Measurements from ENCODE around the gene BAIAP3.
"Not testable (repeated sequence)": the region's sequence is repeated elsewhere in the genome, so short reads cannot be mapped to it uniquely, and the experiment has no call there.

Gene BAIAP3

DNA sequence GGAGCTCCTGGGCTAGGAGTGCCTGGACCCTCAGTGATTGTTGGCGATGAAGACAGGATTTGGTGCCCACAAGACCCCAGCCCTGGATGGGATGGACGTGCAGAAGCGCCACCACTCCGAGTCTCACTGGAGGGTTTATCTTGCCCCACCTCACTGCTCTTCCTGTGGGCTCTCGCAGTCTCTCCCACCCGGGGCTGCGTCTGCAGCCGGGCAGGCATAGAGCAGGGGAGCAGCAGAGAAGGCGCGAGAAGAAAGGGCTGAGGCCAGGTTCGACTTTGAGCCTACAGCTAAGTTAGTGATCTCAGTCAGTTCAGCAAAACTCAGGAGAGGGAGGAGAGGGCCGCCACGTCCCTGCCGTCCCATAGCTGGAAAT, 17.4 kb upstream of the BAIAP3 start:
- no peak for DNase-seq (ENCODE audit: low spot score)

DNA sequence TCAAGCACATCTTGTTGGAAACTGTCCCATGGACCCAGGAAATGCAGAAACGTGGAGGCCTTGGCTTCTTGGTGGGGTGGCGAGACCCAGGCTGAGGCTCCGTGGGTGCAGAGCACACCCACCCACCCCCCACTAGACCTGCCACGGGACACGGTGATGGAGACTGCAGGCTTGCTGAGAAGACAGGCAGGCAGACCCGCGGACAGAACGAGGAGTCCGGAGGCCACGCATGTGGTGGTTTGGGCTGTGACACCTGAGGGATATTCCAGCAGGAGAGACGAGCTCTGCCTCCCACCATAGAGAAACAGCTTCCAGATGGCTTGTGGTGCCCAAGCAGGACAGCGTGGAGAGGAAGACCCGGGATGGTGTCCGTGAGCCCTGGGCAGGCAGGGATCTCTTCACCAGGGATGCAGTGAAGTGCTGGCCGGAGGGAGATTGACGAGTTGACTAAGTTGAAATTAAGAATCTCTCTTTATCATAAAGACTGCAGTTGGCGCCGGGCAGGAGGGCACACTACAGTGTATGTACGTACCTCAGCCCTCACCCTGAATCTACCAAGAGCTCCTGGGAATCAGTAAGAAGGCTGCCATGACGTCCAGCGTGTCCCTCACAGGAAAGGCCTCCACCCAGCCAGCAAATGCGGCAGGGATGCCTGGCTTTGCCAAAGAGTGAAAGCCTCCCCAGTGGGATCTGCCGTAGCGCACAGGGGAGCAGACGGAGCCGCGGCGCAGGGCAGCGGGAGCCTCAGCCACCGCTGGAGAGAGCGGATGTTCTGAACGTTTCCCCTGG, 15.8 kb upstream of the BAIAP3 start:
- no peak for DNase-seq (ENCODE audit: low spot score)

DNA sequence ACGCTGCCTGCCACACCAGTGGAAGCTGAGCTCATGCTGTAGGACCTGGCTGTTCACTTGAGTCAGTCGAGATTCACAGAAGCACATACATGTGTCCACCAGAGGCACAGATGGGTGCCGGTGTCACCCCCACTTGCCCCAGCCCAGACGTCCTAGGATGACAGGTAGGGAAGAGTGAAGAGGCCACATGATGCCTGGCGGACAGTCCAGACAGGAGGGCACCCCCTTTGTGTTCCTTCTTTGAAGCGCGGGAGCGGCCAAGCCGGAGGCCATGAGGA, 15.2 kb upstream of the BAIAP3 start:
- no peak for DNase-seq (ENCODE audit: low spot score)

DNA sequence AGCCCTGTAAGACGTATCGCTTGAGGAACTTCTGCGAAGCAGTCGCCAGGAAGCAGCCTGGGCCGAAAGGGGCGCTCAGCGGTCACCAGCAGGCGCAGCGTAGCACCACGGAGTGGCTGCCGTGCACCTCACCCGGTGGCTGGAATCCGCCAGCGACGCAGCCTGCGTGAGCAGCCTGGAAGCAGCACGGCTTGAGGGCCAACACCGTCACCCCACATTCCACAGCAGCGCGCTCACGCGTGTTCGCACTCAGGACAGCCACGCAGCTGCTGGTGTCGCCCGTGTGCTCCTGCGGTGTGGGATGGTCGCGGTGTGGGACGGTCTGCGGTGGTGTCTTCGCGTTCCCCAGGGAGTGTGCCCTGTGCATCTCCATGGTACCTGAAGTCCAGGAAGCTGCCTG, 14.4 kb upstream of the BAIAP3 start:
- DNase-seq (ENCODE audit: low spot score), result no peak

DNA sequence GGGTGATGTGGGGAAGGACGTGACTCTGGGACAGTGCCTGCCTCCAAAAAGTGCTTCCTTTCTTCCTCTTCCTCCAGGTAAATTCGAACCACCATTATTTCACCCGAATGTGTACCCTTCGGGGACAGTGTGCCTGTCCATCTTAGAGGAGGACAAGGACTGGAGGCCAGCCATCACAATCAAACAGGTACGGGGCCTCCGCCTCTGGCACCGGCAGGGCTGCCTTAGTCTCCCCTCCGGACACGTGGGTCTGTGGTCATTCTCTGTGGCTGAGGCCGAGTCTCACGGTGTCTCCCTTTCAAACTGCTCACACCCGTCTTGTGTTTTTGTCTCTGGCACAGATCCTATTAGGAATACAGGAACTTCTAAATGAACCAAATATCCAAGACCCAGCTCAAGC, 13.3 kb upstream of the BAIAP3 start:
- DNase-seq (ENCODE audit: low spot score), result no peak

DNA sequence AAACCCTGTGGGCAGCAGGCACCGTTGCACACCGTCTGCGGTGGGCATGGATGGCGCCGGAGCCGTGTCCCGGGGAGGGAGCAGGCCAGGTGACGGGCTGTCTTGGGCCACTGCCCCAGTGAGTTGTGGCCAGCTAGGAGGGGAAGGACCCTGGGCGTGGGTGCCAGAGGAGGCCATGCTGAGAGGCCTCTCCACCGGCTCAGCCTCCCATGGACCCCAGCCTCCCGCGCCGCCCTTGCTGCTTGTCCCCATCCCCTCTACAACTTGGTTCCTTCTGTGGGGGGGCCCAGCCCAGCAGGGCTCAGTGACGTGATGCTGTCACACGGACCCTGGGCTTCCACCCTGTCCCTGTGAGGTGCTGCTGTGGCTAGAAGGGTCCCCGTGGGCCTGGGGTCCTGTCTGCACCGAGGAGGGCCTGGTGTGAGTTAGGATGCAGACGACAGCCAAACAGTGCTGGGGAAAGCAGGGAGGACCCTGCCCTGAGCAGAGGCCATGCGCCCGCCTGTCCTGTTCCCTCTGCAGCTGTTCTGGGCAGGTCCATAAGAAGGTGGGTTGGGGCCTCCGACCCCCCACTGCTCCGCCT, 12.7 kb upstream of the BAIAP3 start:
- no peak for DNase-seq (ENCODE audit: low spot score)

DNA sequence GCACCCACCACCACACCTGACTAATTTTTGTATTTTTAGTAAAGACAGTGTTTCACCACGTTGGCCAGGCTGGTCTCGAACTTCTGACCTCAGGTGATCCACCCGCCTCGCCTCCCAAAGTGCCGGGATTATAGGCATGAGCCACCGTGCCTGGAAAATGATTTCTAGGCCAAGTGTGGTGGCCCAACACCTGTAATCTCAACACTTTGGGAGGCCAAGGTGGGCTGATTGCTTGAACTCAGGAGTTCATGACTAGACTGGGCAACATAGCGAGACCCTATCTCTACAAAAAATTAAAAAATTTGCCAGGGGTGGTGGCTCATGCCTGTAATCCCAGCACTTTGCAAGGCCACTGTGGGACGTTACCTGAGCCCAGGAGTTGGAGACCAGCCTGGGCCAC, 11.0 kb upstream of the BAIAP3 start:
- DNase-seq (ENCODE audit: low spot score), result no peak

DNA sequence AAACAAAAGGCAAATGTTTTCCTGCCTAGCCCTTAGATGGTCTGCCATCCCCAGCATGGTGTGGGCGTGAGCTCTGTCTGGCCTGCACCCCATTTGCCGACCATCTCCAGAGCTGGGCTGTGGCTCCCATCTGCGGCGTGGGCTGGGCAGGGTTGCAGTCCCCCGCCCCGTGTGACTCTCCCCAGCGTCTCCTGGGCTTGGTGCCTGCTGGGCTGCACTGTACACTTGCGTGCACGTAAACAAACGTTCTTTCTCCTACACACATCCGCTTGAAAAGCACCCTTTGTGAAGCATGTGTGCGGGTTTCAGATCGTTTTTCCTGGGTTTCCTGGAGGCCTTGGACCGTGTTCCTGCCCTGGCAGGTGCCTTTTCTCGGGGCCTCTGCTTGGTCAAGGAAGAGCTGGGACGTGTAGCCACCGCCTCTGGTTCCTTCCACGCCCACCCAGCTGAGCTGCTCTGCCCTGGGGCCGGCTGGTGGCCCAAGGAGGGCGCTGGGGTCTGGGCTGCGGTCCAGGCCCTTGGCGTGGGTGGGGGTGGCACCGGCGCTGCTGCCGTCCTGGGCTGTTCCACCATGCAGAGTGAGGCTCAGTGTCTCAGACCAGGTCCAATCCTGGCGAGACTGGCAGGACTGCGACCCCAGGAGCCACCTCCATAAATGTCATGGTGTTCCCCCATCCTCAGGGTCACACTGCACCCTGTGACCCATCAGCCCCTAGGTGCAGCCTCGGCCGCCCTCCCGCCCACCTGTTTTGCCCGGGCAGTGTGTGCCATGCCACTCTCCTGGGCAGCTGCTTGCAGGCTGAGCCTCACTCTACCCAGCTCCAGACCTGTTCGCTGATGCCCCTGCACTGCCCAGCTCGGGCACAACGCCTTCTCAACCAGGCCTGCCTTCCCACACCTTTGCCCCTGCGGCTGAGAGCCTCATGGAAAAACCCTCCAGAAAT, 9.9 kb upstream of the BAIAP3 start:
- DNase-seq (ENCODE audit: low spot score), result no peak

DNA sequence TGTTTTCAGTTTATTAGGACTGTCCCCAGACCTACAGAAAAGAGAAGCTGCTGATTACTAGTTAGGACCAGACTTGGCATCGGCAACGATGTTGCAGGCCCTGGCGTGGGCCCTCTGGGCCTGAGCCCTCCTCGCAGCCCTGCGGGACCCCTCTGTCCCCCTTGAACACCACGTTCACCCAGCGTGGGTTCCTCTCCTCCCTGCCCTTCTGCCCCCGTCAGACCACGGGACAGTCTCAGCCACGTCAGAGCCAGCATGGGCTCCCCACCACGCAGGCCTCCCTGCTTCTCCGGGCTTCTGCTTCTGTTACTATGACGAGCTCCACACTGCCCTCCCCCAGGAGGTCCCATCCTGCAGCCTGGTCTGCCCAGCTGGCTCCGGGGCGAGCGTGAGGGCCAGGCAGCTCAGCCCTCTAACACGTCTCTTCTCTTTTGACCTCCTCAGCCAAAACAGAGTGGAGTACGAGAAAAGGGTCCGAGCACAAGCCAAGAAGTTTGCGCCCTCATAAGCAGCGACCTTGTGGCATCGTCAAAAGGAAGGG, 9.1 kb upstream of the BAIAP3 start:
- DNase-seq (ENCODE audit: low spot score), result no peak

DNA sequence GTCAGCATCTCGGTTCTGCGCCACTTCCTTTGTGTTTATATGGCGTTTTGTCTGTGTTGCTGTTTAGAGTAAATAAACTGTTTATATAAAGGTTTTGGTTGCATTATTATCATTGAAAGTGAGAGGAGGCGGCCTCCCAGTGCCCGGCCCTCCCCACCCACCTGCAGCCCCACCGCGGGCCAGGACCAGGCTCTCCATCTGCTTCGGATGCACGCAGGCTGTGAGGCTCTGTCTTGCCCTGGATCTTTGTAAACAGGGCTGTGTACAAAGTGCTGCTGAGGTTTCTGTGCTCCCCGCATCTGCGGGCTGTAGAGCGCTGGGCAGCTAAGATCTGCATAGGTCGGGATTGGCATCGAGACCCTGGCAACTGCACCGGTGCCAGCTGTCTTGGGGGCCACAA, 8.2 kb upstream of the BAIAP3 start:
- DNase-seq (ENCODE audit: low spot score), result no peak

DNA sequence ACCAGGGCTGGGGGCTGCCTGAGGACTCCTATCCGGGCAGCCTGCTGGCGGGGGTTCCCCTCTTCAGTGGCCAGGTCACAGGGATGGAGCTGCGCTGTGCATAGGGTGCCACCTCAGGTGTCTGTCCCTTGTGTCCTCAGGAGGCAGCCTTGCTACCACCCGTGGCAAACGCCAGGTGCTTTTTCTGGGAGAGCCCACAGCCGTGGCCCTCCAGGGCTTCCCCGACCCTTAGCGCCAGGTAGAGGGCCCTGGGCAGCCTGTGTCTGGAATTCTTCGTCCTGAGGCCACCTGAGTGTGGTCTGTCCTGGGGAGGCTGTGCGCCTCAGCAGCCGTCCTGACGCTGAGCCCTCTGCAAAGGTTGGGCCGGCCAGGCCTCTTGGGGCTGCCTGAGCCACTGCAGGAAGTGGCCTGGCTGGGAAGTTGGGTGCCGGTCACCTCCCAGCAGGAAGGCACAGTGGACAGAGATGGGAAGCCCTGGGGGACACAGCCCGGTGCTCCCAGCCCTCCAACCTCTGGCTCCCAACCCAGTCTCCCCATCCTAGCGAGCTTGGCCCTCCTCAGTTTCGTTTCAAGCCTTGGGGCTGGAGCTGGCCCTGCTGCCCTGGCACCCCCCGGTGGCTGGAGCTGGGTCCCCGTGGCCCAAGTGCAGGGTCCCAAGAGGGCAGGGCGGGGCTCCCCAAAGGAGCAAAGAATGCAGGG, 7.6 kb upstream of the BAIAP3 start:
- DNase-seq (ENCODE audit: low spot score), result no peak

DNA sequence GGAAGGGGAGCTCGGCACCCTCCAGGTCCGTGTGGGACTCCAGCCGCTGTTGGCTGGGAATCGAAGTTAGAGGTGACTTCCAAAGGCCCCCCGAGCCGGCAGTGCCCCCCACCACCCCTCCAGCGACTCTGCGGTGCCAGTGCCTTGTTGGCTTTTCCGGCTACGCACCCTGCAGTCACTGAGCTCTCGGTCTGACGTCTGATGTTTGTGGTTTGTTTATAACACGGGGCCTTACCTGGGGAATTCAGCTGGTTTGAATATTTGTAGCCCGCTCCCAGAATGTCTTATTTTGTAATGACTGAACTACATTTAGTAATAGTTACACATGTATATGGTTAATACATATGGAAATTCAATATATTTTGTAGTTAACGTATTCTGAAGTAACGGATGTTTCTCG, 7.1 kb upstream of the BAIAP3 start:
- no peak for DNase-seq (ENCODE audit: low spot score)

DNA sequence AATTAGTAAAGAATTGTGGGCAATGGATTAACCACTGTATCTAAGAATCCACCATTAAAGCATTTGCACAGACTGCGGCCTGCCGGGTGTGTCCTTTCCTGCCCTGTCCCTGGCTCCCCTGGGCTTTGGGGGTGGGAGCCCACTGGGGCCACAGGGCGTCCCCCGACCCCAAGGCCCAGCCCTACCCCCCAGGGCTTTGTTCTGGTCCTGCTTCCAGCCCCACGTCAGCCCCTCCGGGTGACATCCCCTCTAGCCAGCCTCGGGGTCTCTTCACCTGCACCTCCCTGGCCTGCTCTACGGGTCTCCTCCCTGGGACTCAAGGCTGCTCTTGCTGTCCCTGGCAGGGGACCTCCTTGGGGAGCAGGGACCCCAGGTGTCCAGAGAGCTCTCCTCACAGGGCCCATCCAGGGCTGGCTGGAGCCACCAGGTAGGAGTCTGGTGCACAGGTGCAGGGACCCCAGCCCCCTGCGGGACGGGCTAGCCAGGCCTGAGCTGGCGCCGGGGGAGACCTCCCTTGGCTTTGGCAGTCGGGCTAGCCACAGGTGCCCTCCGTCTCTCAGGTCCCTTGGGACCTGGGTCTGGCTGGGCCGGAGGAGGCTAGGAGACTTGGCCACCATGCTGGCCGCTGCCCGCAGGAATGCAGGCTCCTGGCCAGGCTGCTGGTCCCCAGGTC, 6.4 kb upstream of the BAIAP3 start:
- no peak for DNase-seq (ENCODE audit: low spot score)

DNA sequence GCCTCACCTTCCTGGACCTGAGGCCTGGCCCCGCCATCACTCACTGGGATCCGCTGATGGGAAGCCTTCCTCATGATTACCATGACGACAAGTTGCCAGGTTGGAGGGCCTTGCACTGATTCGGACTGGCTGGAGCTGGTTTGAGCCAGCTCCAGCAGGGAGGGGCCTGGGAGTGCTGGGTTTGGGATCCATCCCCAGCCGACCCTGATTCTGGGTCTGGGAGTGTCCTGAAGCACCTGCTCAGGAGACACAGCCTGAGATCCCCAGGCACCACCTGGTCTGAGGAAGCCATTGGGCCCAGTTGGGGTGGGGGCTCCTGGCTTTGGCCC, 5.9 kb upstream of the BAIAP3 start:
- no peak for DNase-seq (ENCODE audit: low spot score)

DNA sequence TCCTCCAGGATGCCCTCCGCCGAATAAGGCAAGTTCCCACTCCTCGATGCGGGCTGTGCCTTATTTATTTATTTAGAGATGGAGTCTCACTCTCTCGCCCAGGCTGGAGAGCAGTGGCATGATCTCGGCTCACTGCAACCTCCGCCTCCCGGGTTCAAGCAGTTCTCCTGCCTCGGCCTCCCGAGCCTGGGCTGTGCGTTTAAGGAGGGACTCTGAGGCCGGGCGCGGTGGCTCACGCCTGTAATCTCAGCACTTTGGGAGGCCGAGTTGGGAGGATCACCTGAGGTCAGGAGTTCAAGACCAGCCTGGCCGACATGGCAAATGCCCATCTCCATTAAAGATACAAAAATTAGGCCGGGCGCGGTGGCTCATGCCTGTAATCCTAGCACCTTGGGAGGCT, 5.3 kb upstream of the BAIAP3 start:
- DNase-seq (ENCODE audit: low spot score), result not testable (repeated sequence)

DNA sequence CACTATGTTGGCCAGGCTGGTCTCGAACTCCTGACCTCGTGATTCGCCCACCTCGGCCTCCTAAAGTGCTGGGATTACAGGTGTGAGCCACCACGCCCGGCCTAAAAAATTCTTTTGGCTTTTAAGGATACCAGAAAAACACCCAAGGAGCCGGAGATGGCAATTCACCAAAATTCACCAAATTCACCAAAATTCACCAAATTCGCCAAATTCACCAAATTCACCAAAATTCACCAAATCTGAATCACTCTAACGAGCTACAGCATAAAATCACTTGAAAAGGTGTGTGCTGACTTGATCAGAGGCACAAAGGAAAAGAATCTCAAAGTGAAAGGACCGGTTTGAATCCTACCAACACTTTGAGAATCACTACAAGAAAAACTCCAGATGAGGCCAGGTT, 4.5 kb upstream of the BAIAP3 start:
- DNase-seq (ENCODE audit: low spot score), result not testable (repeated sequence)

DNA sequence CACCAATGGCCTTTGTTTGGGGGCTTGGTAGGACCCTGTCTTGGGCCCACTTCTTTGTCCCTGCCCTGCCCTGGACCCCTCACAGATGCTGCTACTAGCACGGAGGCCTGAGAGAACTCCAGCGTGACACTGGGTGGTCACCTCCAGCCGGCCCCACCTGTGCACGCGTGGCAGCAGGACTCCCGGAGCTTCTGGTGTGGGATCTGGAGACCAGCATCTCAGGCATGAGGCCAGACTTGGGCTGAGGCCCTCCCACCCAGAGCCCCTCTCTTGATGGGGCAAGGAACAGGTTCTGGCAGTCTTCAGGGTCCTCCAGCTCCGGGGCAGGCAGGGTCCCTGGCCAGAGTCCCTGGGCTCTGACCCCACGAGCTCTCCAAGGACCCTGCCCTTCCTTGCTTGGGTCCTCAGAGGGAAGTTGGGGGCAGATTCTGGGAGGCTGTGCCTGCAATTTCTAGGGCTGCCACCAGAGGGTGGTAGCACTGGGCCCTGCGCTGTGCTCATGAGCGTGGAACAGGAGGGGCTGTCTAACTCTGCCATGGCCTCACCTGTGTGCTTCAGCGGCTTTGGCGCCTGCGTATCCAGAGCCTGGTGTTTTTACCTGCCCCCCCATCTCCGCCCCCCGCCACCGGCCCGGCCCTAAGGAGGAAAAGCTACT, 3.1 kb upstream of the BAIAP3 start:
- no peak for DNase-seq (ENCODE audit: low spot score)

DNA sequence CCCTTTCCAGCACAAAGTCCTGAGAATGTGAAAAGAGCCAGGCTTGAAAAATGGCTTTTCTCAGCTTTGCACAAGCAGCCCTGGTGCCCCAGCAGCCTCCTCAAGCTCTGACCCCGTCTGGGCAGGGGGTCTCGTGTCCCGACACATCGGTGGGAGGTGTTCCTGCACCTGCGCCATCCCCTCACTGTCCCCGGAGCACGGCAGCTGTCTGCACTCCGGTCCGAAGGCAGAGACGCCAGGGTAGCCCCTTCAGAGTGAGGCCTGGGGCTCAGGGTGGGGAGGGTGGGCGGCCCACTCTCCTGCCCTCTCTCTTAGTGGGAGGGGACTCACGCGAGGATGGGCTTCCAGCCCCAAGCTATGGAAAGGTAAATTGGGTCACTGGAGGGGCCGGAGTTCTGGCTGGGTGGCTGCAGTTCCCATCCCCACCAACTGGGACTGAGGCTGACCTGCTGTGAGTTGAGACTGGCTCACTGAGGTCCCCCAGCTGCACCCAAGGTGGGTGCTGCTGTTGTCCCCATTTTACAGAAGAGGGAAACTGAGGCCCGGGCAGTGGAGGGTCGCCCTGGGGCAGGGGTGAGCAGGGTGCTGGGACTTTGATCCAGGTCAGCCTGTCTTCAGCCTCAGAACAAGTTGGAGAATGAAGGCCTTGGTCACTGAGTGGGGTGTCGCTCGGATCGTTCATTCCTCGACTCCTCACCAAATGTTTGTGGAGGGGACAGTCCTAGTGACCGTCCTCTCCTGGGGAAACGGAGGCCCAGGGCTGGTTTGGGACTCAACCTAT, 2.3 kb upstream of the BAIAP3 start:
- DNase-seq (ENCODE audit: low spot score), result no peak

DNA sequence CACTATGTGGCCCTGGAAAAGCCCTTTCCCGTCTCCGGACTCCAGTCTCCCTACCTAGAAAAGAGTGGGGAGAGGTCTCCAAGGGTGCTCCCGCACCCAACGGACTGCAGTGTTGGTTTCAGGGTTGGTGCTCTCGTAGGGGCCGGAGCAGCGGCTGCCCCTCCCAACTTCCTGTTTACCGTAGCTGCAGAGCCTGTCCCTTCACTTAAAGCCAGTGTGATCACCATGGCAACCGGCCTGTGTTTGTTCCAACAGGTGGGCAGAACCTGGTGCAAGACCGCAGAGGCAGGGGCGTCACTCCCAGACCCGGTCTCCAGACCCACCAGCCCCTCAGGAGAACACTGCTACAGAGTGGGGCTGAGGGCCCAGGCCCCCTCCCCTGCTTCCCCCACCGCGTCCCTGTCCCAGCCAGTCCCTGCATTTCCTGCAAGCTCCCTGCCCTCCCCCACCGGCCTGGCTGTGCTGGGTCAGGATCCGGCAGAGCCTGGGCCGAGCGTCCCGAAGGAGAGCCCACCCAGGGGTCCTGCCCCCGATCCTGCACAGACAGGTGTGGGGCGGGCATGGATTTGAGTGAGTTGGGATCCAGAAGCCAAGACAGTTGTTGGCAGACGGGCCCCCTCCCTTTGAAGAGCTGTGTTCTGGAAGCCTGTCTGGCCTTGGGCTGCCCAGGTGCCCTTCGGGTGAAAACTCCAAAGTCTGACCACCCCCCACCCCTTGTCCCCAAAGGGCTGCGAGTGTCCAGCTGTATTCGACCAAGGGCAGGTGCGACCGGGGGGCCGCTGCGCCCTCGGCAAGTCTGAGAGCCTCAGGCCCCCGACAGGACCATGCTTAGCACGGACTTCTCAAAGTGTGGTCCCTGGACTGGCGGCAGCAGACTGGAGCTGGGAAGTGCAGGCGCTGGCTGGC, 1.5 kb upstream of the BAIAP3 start:
- peak; percentile 47 for DNase-seq (ENCODE audit: low spot score)

Data from HuH-7 (cell line).